Measurements from ENCODE around the gene IL18. TPM values are rescaled to one million over a fixed set of nuclear protein-coding genes. Genes with fewer than 3 reads are reported as not detected.

IL18 gene
- total and polyA plus RNA-seq, 2 of the 8 experiments (the other 6 are each of a cell fraction or from before 2014, with no cell fraction given) = 0.29 to 0.84 TPM

GRCh38 chr11:112097734-112098528, 66.0 kb downstream of the IL18 start (continued):
- TF ChIP-seq RBBP5 (IDR thresholded peaks at IDR 0.05; ENCODE audit: borderline replicate concordance, low read depth, low read length) (no peak), SUZ12 (IDR thresholded peaks at IDR 0.05; ENCODE audit: low read length) (no peak)

All from H1 (cell line).